CD4-positive, alpha-beta T cell treated with Interleukin-17A for 1 hour (primary cell): ENCODE results near the gene DGKE.

Source experiments
- DNase-seq: peaks from one replicate; pipeline ENCODE4 v3.0.0-alpha.2; 2020

DGKE gene

DNA sequence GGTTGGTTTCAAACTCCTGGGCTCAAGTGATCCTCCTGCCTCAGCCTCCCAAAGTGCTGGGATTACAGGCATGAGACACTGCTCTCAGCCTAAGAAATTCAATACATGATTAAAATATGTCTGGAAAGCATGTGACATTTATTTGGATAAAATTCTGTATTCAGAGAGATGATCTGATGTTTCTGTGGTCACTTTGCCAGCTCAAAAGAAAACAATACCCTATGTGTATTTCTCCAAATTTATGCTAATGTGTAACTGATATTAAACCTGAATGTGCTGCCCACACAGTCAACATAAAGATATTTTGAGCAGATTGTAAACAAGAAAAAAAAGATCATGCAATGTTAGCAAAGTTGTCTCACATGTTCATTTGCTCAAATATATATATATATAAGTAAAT is 16.9 kb upstream of the DGKE start:
- DNase-seq, result no peak

DNA sequence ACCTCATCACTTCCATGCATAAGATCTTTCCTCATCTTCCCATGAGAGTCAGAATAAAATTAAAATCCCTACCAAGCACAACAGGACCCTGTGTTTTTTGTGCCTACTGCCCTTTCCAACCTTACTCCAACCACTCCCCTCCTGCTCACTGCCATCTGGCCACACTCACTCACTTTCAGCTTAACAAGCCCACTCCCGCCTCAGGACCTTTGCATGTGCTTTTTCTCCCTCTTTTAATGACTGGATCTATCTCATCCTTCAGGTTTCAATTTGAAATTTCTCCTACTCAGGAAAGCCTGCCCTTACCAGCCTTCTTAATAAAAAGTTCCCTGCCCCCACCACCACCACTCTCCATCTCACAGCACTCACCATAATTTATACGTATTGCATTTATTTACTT is 14.9 kb upstream of the DGKE start:
- DNase-seq, result no peak

DNA sequence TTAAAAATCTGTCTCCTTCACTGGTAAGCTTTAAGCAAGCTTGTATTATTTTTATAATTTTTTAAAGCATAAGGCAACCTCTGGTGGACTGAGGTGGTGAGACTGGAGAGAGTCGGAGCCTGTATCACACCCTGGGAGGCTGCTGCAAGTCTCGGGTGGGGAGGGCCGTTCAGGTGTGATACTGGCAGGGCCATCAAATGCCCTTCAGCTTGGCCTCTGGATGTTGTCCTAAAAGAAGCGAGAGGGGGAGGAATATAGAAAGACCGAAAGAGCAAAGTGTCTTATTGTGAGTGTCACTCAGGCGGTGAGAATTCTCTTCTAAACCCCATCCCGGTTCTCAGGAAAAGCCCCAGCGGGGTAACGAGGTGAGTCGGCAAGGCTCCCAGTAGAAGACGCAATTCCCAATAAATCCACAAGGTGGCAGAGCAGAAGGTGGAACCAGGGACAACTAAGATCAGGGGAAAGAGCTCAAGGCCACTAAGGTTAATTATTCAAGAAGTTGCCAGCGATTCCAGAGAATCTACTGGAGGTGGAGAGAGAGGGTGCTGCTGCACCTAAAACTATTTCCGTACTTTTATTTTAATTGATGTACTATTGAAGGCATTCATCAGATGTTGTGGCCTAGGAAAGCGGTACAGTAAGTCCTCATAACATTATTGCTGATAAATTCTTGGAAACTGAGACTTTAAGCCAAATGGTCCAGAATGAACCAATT is 14.4 kb upstream of the DGKE start:
- DNase-seq, result peak; percentile 83

DNA sequence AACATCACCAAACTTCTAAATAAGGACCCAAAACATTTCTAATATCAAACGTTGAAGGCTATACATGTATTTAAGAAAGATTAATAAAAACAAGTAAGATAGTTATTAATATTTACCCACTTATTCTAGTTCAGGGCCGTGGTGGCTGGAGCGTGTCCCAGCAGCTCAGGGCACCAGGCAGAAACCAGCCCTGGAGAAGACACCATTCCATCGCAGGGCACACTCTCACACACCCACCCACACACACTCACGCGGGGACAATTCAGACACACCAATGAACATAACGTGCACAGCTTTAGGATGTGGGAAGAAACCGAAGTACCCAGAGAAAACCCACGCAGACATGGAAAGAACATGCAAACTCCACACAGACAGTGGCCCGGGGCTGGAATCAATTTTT is 13.7 kb upstream of the DGKE start:
- no peak for DNase-seq

DNA sequence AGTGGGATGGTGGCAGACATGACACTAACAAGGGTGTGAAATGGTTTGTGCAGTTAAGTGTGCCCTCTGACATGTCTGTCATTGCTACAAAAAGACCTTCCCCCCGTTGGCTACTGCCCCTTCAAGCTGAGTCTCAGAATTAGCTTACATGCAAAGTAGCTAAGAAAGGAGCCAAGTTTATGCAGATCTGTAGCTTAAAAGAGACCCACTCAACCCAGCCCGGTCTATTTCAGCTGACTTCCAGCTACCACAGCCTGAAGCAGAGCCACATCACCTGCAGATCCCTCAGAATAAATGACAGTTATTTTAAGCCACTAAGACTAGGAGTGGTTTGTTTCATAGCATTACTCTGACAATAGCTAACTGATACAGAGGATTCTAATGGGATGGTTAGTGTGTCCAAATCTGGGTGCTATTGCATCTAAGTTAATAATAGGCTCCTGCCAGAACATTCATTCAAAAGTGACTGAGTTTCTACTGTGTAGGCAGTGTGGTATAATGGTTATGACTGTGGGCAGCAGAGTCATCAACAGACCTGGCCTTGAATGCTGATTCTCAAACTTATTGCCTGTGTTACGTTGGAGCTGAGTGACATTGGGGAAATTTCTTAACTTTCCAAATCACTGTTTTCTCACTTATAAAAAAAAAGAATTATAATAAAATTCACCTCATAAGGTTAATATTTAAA is 12.0 kb upstream of the DGKE start:
- no peak for DNase-seq

DNA sequence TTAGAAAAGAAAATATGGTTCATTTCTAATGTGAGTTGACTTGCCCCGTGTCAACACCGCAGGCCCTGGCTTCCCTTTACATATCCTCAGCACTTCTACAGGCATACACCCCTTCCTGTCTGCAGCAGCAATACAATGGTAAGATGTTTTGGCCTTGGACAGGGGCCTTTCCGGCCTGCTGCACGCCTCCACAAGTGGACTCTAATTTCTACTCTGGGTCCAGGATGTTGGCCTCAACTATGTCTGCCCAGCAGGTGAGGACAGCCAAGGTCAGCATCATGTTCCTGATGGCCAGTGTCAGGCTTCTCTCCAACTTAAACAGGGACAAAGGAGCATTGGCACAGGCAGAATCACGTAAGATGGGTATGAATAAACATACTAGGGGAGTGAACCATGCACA is 11.2 kb upstream of the DGKE start:
- no peak for DNase-seq

DNA sequence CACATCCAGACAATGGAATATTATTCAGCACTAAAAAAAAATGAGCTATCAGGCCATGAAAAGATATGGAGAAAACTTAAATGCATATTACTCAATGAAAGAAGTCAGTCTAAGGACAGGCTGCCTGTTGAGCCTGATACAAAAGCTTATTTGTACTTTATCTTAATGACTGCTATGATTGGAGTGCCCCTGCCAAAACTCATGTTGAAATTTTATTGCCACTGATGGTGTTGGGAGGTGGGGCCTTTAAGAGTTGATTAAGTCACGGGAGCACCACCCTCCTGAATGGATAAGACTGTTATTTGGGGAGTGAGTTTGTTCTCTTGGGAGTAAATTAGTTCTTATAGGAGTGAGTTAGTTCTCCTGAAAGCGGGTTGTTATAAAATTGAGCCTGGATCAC is 10.1 kb upstream of the DGKE start:
- no peak for DNase-seq

DNA sequence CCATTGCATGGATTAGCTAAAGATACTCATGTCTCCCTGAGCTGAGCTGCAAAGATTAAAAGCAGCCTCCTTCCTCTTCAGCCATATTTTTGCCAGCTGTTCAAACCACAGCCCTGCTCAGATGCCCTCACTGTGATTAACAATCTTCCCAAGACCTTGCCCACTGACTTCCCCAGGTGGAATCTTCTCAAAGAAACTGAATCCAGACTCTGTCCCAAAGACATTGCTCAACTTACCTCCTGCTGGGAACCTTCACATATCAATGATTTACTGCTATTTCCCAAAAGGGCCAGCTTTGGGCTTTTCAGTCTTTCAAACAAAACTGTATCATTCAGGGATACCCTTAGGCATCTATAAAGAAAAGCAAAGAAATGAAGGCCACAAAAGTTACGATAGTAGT is 9.4 kb upstream of the DGKE start:
- no peak for DNase-seq

DNA sequence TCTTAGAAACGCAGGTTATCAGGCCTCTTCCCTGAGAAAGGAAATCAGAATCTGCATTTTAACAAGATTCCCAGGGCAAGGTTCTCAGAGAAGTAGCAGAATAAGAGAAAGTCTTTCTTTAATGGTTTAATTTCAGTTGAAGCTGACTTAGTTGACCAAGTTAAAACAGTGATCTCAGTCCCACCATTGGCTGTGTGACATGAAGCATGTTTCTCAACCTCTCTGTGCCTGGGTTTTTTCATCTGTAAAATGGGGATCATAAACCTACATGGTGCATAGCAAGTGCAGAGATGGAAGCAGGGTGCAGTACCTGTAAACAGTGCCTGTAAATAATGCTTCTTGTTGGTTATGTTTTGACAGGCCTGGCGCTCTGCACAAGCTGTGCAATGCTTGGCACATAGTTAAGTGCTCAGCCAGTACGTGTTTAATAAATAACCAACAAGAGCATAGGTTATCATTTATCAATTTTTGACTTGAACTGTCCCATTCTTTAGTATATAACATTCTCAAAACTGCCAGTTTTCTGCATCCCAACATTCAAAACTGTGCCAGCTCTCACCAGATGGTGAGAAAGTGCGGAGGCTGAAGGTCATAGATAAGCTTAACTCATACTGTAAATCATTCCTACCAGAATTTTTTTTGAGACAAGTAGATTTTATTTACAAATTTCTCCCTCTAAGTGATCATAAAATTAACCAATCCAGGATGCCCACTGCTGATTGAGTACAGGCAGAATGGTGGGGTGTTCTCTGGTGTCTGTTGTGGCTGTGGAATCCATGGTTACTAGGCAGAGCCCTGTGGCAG is 7.1 kb upstream of the DGKE start:
- no peak for DNase-seq

DNA sequence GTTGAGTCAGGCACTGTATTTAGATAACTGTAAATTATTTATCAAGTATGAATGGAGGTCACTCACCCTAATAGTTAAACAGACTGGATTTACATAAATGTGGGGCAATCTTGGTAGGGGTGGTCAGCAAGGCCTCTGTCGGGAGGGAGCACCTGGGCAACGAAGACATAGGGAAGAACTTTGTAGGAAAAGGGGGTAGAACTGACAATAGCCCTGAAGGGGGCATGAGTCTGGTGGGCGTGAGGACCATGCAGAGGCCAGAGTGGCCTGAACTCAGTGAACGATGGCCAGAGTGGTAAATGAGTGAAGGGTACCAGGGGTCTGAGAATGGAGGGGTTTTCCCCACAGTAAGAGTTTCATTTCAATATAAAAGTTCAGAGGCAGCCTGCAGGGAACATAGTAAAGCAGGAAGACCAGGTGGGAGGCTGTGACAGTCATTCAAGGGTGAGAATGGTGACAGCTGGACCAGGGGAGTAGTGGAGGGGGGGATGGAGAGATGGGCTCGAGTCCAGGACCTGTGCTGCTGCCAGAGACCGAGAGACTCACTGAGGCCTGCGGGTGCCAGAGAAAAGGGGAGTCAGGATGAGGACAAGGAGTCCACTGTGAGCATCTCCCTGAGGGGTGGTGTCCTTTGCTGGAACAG is 3.1 kb upstream of the DGKE start:
- DNase-seq, result no peak

DNA sequence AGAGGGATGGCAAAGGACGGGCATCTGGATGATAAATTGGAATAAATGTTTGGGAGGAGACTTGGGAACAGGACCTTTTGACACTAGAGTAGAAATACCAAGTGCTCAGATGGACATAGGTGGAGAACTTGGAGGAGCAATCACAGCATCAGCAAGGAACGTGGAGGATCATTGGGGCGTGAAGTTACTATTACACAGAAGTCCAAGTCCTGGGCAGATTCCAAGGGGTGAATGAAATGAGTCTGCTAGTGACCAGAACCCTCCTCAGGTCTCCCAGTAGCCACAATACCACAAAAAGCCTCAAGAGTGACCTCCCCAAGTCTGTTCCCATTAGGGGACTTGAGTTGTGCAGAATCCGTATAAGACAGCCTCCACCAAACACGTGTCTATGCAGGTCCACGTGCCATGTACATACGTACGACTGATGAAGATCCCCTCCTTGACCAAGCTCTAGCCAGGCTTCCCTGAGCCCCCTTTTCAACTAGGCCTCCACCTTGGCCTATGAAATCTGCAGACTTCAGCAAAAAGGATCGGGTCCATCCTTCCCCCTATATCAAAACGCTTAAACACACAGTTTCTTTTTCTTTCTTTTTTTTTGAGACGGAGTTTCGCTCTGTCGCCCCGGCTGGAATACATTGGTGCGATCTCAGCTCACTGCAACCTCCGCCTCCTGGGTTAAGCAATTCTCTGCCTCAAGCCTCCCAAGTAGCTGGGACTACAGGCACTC is 2.4 kb upstream of the DGKE start:
- no peak for DNase-seq

DNA sequence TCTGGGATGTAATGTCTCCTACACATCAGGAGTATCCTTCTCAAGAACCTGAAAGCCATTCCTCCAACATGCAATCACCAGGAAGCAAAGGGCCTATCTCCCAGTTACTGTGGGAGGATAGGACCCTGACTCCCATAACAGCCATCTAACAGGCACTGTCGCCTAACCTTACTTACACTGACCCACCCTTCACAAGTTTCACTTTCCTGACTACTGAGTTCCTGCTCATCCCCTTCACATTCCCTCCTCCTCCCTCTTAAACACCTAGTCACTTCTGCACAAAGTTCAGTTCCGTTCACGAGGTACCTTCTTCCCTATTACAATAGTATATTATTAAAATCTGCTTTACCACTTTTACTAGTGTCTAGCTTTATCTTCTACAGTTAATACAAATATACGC is 1.5 kb upstream of the DGKE start:
- DNase-seq, result no peak

DNA sequence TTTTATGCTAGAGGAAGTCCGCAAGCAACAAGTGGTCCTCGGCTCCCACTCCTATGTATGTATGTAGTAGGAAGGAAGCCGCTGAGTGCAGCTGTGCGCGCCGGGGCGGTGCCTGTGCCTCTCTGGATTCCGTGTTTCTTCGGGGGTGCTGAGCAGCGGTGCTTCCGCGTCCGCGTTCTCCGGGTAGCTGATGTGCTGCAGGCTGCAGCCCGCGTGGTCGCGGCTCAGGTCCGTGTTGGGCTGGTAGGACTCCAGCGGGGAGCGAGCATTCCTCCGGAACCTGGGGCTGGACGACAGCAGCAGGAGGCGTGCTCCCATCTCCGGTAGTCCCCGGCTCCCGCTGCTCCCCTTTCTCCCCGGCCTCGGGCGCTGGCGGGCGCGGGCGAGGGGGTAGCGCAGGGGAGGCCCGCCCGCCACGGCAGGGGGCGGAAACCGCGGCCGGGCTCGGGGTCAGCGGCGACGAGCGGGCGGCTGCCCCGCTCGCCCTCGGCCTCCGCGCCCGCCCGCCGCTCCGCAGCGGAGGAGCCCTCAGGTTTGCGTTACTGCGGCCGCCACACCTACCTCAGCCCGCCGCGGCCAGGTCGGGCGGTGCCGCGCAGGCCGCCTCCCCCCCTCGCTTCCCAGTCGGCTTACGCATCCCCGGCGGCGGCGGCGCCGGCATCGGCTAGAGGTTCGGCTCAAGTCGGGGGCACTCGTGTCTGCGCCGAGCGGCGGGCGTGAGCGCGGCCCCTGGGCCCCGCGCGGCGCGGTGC is 718 bp upstream of the DGKE start:
- peak; percentile 67 for DNase-seq

DNA sequence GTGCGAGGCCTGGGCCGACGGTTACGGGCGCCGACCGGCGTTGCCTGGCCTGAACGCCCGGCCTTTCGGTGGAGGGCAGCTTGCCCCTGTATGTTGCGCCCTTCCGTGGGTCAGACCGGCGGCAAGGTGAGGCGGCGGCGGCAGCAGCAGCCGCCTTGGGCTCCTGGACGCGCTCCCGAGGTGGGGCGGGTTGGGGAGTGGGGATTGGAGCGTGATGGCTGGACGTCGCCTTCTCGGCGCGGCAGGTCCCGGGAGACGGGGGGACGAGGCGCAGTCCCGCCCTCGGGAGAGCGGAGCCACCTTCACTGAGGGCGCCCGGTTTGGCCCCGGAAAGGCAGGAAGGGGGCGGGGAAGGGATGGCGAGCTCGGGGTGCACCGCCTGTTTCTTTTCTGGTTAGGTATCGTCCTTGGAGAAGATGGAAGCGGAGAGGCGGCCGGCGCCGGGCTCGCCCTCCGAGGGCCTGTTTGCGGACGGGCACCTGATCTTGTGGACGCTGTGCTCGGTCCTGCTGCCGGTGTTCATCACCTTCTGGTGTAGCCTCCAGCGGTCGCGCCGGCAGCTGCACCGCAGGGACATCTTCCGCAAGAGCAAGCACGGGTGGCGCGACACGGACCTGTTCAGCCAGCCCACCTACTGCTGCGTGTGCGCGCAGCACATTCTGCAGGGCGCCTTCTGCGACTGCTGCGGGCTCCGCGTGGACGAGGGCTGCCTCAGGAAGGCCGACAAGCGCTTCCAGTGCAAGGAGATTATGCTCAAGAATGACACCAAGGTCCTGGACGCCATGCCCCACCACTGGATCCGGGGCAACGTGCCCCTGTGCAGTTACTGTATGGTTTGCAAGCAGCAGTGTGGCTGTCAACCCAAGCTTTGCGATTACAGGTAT is 671 bp downstream of the DGKE start:
- peak; percentile 76 for DNase-seq

DNA sequence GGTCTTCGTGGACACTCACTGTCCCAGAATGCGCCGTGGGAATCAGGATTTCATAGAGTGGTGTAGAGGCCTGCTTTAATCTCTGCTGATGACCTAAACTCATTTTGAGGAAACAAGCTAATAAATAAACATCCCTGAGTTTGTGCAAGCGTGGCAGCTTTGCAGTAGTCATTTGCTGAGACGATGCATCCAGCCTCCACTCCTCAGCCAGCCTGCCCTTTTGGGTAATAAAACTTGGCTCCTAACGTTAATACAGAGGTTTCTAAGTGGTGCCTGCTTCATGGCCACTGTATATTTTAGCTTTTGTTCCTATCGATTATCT is 1.3 kb downstream of the DGKE start:
- no peak for DNase-seq

DNA sequence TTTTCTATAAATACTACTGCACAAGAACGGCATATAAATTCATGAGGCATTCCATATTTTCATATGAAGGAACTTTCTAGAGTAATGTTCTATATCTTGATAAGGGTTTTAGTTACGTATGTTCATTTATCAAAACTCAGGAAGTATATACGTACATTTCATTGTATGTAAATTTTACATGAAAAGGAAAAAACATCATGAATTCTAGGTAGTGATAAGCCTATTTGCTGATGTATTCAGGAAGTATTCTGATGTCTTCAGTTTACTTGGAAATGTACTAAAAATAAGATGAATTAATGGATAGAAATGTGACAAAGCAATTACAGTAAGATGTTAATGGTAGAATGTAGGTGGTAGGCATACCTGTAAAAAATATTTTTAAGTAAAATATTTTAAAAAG is 4.7 kb downstream of the DGKE start:
- DNase-seq, result no peak

DNA sequence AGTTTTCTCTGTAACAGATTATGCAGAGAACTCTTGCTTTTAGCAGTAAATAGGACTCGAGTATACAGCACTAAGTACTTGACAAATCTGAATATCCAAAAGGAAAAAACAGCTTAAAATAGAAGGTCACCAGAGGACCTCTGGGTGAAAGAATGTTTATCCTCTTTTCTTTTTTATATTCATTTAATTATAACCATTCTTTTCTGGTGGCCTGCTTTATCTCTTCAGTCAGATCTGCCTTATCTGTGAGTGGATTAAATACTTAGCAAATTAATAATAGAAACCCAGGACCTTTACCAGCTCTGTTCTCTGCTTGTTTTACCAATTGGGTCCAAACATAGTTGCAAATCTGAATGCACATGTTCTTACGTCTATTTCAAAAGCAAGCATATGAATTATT is 8.6 kb downstream of the DGKE start:
- no peak for DNase-seq

DNA sequence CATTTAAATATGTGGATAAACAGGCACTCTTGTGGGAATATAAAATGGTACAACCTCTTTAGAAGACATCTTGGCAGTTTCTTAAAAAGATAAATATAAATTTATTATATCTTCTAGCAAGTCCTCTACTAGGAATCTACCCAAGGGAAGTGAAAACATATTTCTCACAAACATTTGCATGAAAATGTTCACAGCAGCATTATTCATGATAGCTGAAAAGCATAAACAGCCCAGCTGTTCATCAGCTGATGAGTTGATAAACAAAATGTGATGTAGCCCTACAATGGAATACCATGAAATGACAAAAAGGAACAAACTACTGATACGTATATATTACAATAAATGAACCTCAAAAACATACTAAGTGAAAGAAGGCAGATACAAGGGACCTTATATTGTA is 12.0 kb downstream of the DGKE start:
- no peak for DNase-seq

DNA sequence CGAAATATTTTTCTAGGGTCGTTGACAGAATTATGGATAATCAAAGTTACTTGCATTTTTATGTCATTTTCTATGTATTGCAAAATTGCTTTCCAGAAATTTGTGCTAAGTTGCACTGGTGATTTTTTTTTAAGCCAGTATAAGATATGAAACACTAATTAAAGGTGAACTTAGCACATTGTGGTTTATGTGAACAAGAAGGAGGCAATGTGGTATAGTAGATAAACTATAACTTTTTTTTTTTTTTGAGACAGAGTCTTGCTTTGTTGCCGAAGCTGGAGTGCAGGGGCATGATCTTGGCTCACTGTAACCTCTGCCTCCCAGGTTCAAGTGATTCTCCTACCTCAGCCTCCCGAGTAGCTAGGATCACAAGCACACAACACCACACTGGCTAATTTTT is 13.2 kb downstream of the DGKE start:
- no peak for DNase-seq

DNA sequence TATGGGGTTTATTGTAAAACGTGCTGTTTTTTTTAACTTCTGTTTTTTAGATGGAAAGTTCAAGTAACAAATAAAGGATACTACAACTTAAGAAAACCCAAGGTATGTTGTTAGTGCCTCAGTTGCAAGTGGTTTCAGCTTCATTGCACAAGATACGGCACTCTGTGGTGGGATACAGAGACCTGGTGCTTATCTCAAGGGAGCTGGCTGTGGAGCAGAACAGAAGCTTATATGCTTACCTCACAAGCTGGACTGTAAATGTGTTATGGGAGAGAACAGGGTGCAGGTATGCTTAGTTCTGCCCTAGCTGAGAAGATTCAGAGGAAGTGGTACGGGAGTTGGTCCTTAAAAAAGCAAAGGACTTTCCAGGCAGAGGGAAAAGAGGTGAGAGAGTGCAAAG is 15.2 kb downstream of the DGKE start:
- no peak for DNase-seq

DNA sequence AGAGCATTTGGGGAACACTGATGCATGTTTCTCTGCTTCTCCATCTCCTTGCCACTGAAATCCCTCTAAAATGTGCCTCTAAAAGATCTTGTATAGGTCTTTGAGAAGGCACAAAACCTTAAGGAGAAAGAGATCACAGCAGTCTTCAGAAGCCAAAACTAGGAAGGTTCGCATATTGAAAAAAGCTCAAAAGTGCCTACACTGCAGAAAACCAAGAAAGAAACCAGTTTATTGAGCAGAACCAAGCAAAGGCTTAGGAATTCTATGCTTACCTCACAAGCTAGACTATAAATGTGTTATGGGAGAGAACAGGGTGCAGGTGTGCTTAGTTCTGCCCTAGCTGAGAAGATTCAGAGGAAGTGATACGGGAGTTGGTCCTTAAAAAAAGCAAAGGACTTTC is 16.6 kb downstream of the DGKE start:
- DNase-seq, result no peak
